RWPE2 (cell line): ENCODE measurements around the gene PRTG.
A peak's percentile ranks its signal among the peaks of the same experiment; 100 is the strongest.
"Not testable (repeated sequence)": the region's sequence is repeated elsewhere in the genome, so short reads cannot be mapped to it uniquely, and the experiment has no call there.

Experiments
- ATAC-seq: fragments of 200-7000 bp; cut with Tn5 transposase; 3 replicates; pipeline ENCODE4 v1.9.1; 2021; ENCODE audit warnings: low read depth
- DNase-seq: peaks from one replicate; pipeline ENCODE4 v3.0.0-alpha.2; 2020; ENCODE audit warnings: low spot score
- H3K27ac ChIP-seq: fragments of 450-650 bp; 2 replicates; pipeline ENCODE4 v1.5.1; 2017; ENCODE audit warnings: mild to moderate bottlenecking; ENCODE audit not compliant: poor library complexity, severe bottlenecking
- H3K27me3 ChIP-seq: fragments of 250-450 bp; sonication (Bioruptor Pico); 2 replicates; pipeline ENCODE4 v1.5.1; 2021; ENCODE audit warnings: mild to moderate bottlenecking, moderate library complexity; ENCODE audit not compliant: insufficient read depth, poor library complexity, severe bottlenecking
- H3K36me3 ChIP-seq: fragments of 250-450 bp; sonication (Bioruptor Pico); 2 replicates; pipeline ENCODE4 v1.5.1; 2020; ENCODE audit warnings: low read depth, mild to moderate bottlenecking, moderate library complexity
- H3K4me1 ChIP-seq: fragments of 250-450 bp; sonication (Bioruptor Pico); 2 replicates; pipeline ENCODE4 v1.5.1; 2021; ENCODE audit warnings: mild to moderate bottlenecking, moderate library complexity; ENCODE audit not compliant: insufficient read depth, poor library complexity, severe bottlenecking
- H3K4me3 ChIP-seq: fragments of 250-450 bp; sonication (Bioruptor Pico); 2 replicates; pipeline ENCODE4 v1.5.1; 2021; ENCODE audit warnings: mild to moderate bottlenecking, moderate library complexity; ENCODE audit not compliant: severe bottlenecking
- H3K9me3 ChIP-seq: fragments of 250-450 bp; sonication (Bioruptor Pico); 2 replicates; pipeline ENCODE4 v1.5.1; 2021; ENCODE audit warnings: mild to moderate bottlenecking, moderate library complexity; ENCODE audit not compliant: severe bottlenecking
- CTCF ChIP-seq: fragments of 450-650 bp; IDR thresholded peaks from one replicate; pipeline ENCODE4 v1.5.1; 2017; ENCODE audit warnings: mild to moderate bottlenecking, moderate library complexity; ENCODE audit not compliant: poor library complexity, severe bottlenecking

Gene PRTG

GRCh38 chr15:55764398-55764797 lies 21.4 kb upstream of the PRTG start:
- Histone ChIP-seq H3K36me3 (no peaks in the 10 kb centered on the region), H3K4me1 (no peaks in the 10 kb centered on the region), H3K4me3 (no peak overlapping the region), H3K27ac (no peak overlapping the region), H3K9me3 (no peaks in the 10 kb centered on the region), H3K27me3 (no peaks in the 10 kb centered on the region)
- peak; percentile 54; the same call in 1 of the 3 replicates for ATAC-seq
- TF ChIP-seq CTCF: no peak
- DNase-seq: no peak

GRCh38 chr15:55758580-55758986 lies 15.6 kb upstream of the PRTG start:
- ATAC-seq (no peak), DNase-seq (no peak)
- no peak for TF ChIP-seq CTCF
- no peaks in the 10 kb centered on the region for H3K4me1 ChIP-seq
- no peaks in the 10 kb centered on the region for H3K27me3 ChIP-seq
- no peaks in the 10 kb centered on the region for H3K9me3 ChIP-seq
- H3K4me3 ChIP-seq: no peak overlapping the region
- no peaks in the 10 kb centered on the region for H3K36me3 ChIP-seq
- no peak overlapping the region for H3K27ac ChIP-seq

- not testable (repeated sequence) for H3K4me3 ChIP-seq, H3K27ac ChIP-seq, H3K9me3 ChIP-seq, DNase-seq, H3K27me3 ChIP-seq, H3K36me3 ChIP-seq, ATAC-seq, H3K4me1 ChIP-seq
Observed at GRCh38 chr15:55753433-55753832, 10.5 kb upstream of the PRTG start.

GRCh38 chr15:55750706-55751105 lies 7.8 kb upstream of the PRTG start:
- Histone ChIP-seq H3K9me3 (no peaks in the 10 kb centered on the region), H3K27ac (no peak overlapping the region), H3K4me3 (no peak overlapping the region), H3K27me3 (no peaks in the 10 kb centered on the region), H3K4me1 (no peaks in the 10 kb centered on the region), H3K36me3 (no peaks in the 10 kb centered on the region)
- TF ChIP-seq CTCF: no peak
- no peak for ATAC-seq
- DNase-seq: no peak

GRCh38 chr15:55743729-55744655 lies 1.0 kb upstream of the PRTG start:
- DNase-seq (no peak), ATAC-seq (no peak)
- no peaks in the 10 kb centered on the region for H3K9me3 ChIP-seq
- no peaks in the 10 kb centered on the region for H3K36me3 ChIP-seq
- H3K27me3 ChIP-seq: peaks cover 35% of the 10 kb centered on the region
- H3K27ac ChIP-seq: no peak overlapping the region
- no peak for TF ChIP-seq CTCF
- no peaks in the 10 kb centered on the region for H3K4me1 ChIP-seq
- H3K4me3 ChIP-seq: peak overlapping the region; percentile 71
